Activated naive CD4-positive, alpha-beta T cell (primary cell): ENCODE results near the gene ABCF2.

Experiments used
- DNase-seq, 4 experiments: peaks; one replicate each; lab custom pipeline; 2025; lab: John Stamatoyannopoulos, UW

The ABCF2 gene

GRCh38 chr7:151174246-151175046 lies 52.6 kb downstream of the ABCF2 start:
- no peak for DNase-seq

DNA sequence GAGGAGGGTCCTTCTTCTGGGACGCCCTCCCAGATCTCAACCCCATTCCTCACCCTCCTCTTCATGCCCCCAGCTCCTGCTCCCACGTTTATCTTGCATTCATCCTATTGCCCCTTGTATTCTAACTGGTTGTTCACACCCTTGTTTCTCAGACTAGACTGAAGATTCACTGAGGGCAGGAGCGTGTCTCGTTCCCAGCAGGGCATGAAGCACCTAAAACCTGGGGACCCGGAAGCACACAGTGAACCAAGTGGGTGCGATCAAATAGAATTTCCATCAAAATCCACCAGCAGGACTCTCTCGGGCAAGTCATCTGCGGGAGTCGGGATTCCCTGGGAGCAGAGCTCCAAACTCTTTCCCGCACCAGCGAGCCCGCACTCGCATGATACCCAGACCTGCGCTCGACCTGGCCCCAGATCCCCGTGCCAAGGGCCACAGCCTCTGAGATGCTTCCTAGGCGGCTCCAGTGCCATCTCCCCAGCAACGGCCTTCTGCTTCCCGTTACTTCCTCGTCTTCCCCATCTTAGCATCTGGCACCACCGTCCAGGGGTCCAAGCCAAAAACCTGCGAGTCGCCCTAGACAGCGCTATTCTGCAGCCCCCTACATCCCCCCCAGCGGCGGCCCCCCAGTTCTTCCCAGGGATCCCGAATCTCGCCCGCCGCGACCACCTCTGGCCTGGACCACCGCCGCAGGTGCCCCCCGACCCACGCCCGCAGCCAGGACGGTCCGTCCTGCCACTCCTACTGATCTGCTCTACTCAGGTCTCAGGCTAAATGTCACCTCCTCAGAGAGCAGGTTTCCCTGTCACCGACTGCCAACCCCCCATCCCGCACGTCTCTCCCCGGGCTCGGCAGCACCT lies 53.4 kb downstream of the ABCF2 start:
- DNase-seq = no peak

GRCh38 chr7:151172273-151173141 lies 54.5 kb downstream of the ABCF2 start:
- peak; percentile 65 to 78 (median 68) for DNase-seq

DNA sequence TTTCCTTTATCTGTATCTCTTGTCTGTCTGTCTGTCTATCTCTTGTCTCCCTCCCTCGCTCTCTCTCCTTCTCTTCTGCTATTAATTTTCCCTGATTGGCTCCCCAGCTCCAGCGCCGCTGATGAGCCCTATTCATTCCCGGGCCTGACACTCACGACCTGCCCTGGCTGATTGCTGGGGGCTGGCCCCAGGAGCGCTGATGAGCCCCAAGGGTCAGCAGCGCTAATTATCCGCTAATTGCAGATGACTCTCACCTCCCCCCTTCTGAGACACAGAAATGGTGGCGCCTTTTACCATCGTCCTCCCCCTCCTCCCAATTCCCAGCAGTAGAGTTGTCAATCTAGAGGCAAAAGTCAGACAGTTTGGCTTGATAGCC lies 58.2 kb downstream of the ABCF2 start:
- DNase-seq = no peak

- peak in 3 of 4 experiments; percentile 12 to 59 (median 17) for DNase-seq
Observed at GRCh38 chr7:151168003-151168786, 58.8 kb downstream of the ABCF2 start.

- no peak for DNase-seq
Observed at GRCh38 chr7:151167197-151167961, 59.6 kb downstream of the ABCF2 start, which contains the start of gene GBX1. Gene GBX1, minus strand, starts transcription at chr7:151167694. Its CDS starts 146 bp downstream, at chr7:151167548.

- DNase-seq = no peak
Observed at GRCh38 chr7:151166629-151167196, 60.3 kb downstream of the ABCF2 start.
